BLaER1 treated with 17β-estradiol and CSF1 and Interleukin-3, amounts not matched to agents 10 nM and 100 nM (cell line): Measurements from ENCODE around the gene ATP6V1G1.
"Not testable (repeated sequence)": the region's sequence is repeated elsewhere in the genome, so short reads cannot be mapped to it uniquely, and the experiment has no call there.

ENCODE experiments used
- H3K27ac ChIP-seq, 11 experiments: shearing (Covaris generic); formaldehyde crosslinking; 2 replicates each; pipeline ENCODE4 v1.8.1; 2022
- H3K27me3 ChIP-seq, 11 experiments: shearing (Covaris generic); formaldehyde crosslinking; 2 replicates each; pipeline ENCODE4 v1.8.1; 2022
- H3K36me3 ChIP-seq, 11 experiments: shearing (Covaris generic); formaldehyde crosslinking; 2 replicates each; pipeline ENCODE4 v1.8.1; 2022
- H3K4me1 ChIP-seq, 10 experiments: shearing (Covaris generic); formaldehyde crosslinking; 2 replicates each; pipeline ENCODE4 v1.8.1; 2022
- H3K4me2 ChIP-seq, 11 experiments: shearing (Covaris generic); formaldehyde crosslinking; 2 replicates each; pipeline ENCODE4 v1.8.1; 2022
- H3K4me3 ChIP-seq, 10 experiments: shearing (Covaris generic); formaldehyde crosslinking; 2 replicates each; pipeline ENCODE4 v1.8.1; 2022
- H3K9ac ChIP-seq, 11 experiments: shearing (Covaris generic); formaldehyde crosslinking; 2 replicates each; pipeline ENCODE4 v1.8.1; 2022
- H3K9me3 ChIP-seq, 11 experiments: shearing (Covaris generic); formaldehyde crosslinking; replicated peaks in 1 of 11; 2 replicates each; pipeline ENCODE4 v1.8.1; 2022
- H4K20me1 ChIP-seq, 11 experiments: shearing (Covaris generic); formaldehyde crosslinking; 2 replicates each; pipeline ENCODE4 v1.8.1; 2022
- Cebpa-rat ChIP-seq, 11 experiments: shearing (Covaris generic); IDR thresholded peaks; 2 replicates each; pipeline ENCODE4 v1.8.1; 2022

Gene ATP6V1G1

GRCh38 chr9:114572199-114572598 lies 15.4 kb upstream of the ATP6V1G1 start:
- Histone ChIP-seq H3K27me3 (no peaks in the 10 kb centered on the region), H3K27ac (no peak overlapping the region), H3K9ac (no peak overlapping the region), H3K4me2 (no peak overlapping the region), H3K4me3 (no peak overlapping the region), H4K20me1 (no peaks in the 10 kb centered on the region), H3K36me3 (no peaks in the 10 kb centered on the region), H3K4me1 (peaks cover 2 to 14% (median 8%) of the 10 kb centered on the region in 10 experiments; a peak in 15 of 20 replicates), H3K9me3 (no peaks in the 10 kb centered on the region)
- no peak for TF ChIP-seq Cebpa-rat (IDR thresholded peaks at IDR 0.05)

- Histone ChIP-seq H3K27ac (0 out of 22 replicates have a peak overlapping the region, but pooled peaks of 2 of the 11 experiments have one; percentile 24 to 28), H4K20me1 (no peaks in the 10 kb centered on the region), H3K4me2 (peak overlapping the region in 7 of 11 experiments; percentile 0 to 53 (median 23); a peak in 8 of 22 replicates), H3K4me1 (peaks cover 0 to 15% (median 8%) of the 10 kb centered on the region in 10 experiments; a peak in 11 of 20 replicates), H3K36me3 (no peaks in the 10 kb centered on the region), H3K9me3 (no peaks in the 10 kb centered on the region), H3K4me3 (no peak overlapping the region), H3K27me3 (no peaks in the 10 kb centered on the region), H3K9ac (no peak overlapping the region)
- TF ChIP-seq Cebpa-rat (IDR thresholded peaks at IDR 0.05), result no peak
These were observed 13.1 kb upstream of the ATP6V1G1 start for GRCh38 chr9:114574438-114574837.

GRCh38 chr9:114576779-114577178 lies 10.8 kb upstream of the ATP6V1G1 start:
- H3K9ac ChIP-seq, H4K20me1 ChIP-seq, H3K27me3 ChIP-seq, H3K9me3 ChIP-seq, H3K36me3 ChIP-seq, H3K4me3 ChIP-seq, H3K27ac ChIP-seq: not testable (repeated sequence)
- H3K4me2 ChIP-seq, result peak overlapping the region in 2 of 11 experiments; percentile 17 to 42; a peak in 2 of 22 replicates
- peaks cover 0 to 15% (median 7%) of the 10 kb centered on the region in 10 experiments; a peak in 11 of 20 replicates for H3K4me1 ChIP-seq

GRCh38 chr9:114578134-114578533 lies 9.4 kb upstream of the ATP6V1G1 start:
- H3K4me2 ChIP-seq, H4K20me1 ChIP-seq, H3K9ac ChIP-seq, H3K4me3 ChIP-seq, H3K36me3 ChIP-seq, H3K27ac ChIP-seq, H3K27me3 ChIP-seq, H3K9me3 ChIP-seq: not testable (repeated sequence)
- H3K4me1 ChIP-seq, result peaks cover 0 to 15% (median 7%) of the 10 kb centered on the region in 10 experiments; a peak in 11 of 20 replicates

GRCh38 chr9:114580609-114581193 lies 6.9 kb upstream of the ATP6V1G1 start:
- H3K36me3 ChIP-seq, result no peaks in the 10 kb centered on the region
- H4K20me1 ChIP-seq, result no peaks in the 10 kb centered on the region
- no peak overlapping the region for H3K4me3 ChIP-seq
- no peaks in the 10 kb centered on the region for H3K27me3 ChIP-seq
- H3K9me3 ChIP-seq, result no peaks in the 10 kb centered on the region
- H3K27ac ChIP-seq, result no peak overlapping the region
- no peak overlapping the region for H3K9ac ChIP-seq
- TF ChIP-seq Cebpa-rat (IDR thresholded peaks at IDR 0.05), result no peak
- H3K4me2 ChIP-seq, result no peak overlapping the region
- peaks cover 0 to 10% (median 0%) of the 10 kb centered on the region in 10 experiments; a peak in 3 of 20 replicates for H3K4me1 ChIP-seq

GRCh38 chr9:114583371-114584155 lies 4.0 kb upstream of the ATP6V1G1 start:
- Histone ChIP-seq H3K9ac (no peak overlapping the region), H3K36me3 (no peaks in the 10 kb centered on the region; a peak in 1 of 22 replicates), H3K27ac (no peak overlapping the region), H3K4me2 (0 out of 22 replicates have a peak overlapping the region, but pooled peaks of 2 of the 11 experiments have one; percentile 7), H3K27me3 (no peaks in the 10 kb centered on the region), H4K20me1 (peaks cover 0 to 6% (median 3%) of the 10 kb centered on the region in 11 experiments; a peak in 12 of 22 replicates), H3K9me3 (no peaks in the 10 kb centered on the region), H3K4me3 (no peak overlapping the region), H3K4me1 (peaks cover 4 to 17% (median 7%) of the 10 kb centered on the region in 10 experiments; a peak in 18 of 20 replicates)
- TF ChIP-seq Cebpa-rat (IDR thresholded peaks at IDR 0.05), result no peak

GRCh38 chr9:114588210-114588609 lies 641 bp downstream of the ATP6V1G1 start:
- Histone ChIP-seq H3K4me3 (peak overlapping the region; percentile 73 to 97 (median 91)), H3K4me1 (peaks cover 48 to 63% (median 51%) of the 10 kb centered on the region in 10 experiments)

GRCh38 chr9:114588651-114589526 lies 1.3 kb downstream of the ATP6V1G1 start:
- Histone ChIP-seq H3K9me3 (no peaks in the 10 kb centered on the region), H3K36me3 (peaks cover 13 to 30% (median 21%) of the 10 kb centered on the region in 11 experiments), H3K4me2 (peak overlapping the region; percentile 87 to 98 (median 94)), H3K4me3 (peak overlapping the region; percentile 73 to 97 (median 91)), H3K27me3 (no peaks in the 10 kb centered on the region), H3K9ac (peak overlapping the region; percentile 93 to 99 (median 97)), H4K20me1 (peaks cover 21 to 59% (median 55%) of the 10 kb centered on the region in 11 experiments; a peak in 19 of 22 replicates), H3K27ac (peak overlapping the region; percentile 95 to 99 (median 97)), H3K4me1 (peaks cover 52 to 60% (median 55%) of the 10 kb centered on the region in 10 experiments)
- TF ChIP-seq Cebpa-rat (IDR thresholded peaks at IDR 0.05), result no peak

More at GRCh38 chr9:114588210-114588609, 641 bp downstream of the ATP6V1G1 start:
- Histone ChIP-seq H3K4me2 (peak overlapping the region; percentile 87 to 98 (median 94)), H3K9me3 (no peaks in the 10 kb centered on the region), H4K20me1 (peaks cover 17 to 52% (median 48%) of the 10 kb centered on the region in 11 experiments; a peak in 17 of 22 replicates), H3K9ac (peak overlapping the region; percentile 93 to 99 (median 97)), H3K27me3 (no peaks in the 10 kb centered on the region), H3K36me3 (peaks cover 6 to 24% (median 14%) of the 10 kb centered on the region in 11 experiments), H3K27ac (peak overlapping the region; percentile 95 to 99 (median 97))
- no peak for TF ChIP-seq Cebpa-rat (IDR thresholded peaks at IDR 0.05)
